22Rv1 (cell line): ENCODE data around the gene TNNC2.

Experiments
- ZFX ChIP-seq: fragments of 450-650 bp; IDR thresholded peaks from 2 replicates; pipeline ENCODE4 v1.6.1; 2017; ENCODE audit warnings: antibody characterized with exemption, borderline replicate concordance
- TF ChIP-seq, protein P1 (sequence below): fragments of 450-650 bp; IDR thresholded peaks from 2 replicates; pipeline ENCODE4 v1.5.1; 2017; ENCODE audit warnings: mild to moderate bottlenecking

DNA sequence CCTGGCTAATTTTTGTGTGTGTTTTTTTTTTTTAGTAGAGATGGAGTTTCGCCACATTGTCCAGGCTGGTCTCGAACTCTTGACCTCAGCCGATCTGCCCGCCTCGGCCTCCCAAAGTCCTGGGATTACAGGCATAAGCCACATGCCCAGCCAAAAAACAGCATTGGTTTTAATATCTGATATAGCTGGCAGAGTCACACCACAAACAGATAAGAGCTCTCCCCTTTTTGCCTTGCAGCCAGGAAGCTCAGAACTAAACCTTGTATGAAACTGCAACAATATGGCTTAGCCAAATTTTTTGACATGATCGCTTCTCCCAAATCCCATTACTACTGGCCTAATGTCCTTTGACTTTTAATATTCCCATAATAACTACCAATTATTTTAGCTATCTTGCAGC is 25.2 kb upstream of the TNNC2 start:
- TF ChIP-seq, protein P1, sequence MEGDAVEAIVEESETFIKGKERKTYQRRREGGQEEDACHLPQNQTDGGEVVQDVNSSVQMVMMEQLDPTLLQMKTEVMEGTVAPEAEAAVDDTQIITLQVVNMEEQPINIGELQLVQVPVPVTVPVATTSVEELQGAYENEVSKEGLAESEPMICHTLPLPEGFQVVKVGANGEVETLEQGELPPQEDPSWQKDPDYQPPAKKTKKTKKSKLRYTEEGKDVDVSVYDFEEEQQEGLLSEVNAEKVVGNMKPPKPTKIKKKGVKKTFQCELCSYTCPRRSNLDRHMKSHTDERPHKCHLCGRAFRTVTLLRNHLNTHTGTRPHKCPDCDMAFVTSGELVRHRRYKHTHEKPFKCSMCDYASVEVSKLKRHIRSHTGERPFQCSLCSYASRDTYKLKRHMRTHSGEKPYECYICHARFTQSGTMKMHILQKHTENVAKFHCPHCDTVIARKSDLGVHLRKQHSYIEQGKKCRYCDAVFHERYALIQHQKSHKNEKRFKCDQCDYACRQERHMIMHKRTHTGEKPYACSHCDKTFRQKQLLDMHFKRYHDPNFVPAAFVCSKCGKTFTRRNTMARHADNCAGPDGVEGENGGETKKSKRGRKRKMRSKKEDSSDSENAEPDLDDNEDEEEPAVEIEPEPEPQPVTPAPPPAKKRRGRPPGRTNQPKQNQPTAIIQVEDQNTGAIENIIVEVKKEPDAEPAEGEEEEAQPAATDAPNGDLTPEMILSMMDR = no peak
- no peak for TF ChIP-seq ZFX
